Activated gamma-delta T cell (primary cell): ENCODE results near the gene DNAJC12.
A peak's percentile ranks its signal among the peaks of the same experiment; 100 is the strongest.
"Not testable (repeated sequence)": the region's sequence is repeated elsewhere in the genome, so short reads cannot be mapped to it uniquely, and the experiment has no call there.

Experiments
- DNase-seq: peaks from one replicate; lab custom pipeline; 2025; lab: John Stamatoyannopoulos, UW

Gene DNAJC12

GRCh38 chr10:67792653-67793052 lies 45.3 kb downstream of the DNAJC12 start:
- no peak for DNase-seq

DNA sequence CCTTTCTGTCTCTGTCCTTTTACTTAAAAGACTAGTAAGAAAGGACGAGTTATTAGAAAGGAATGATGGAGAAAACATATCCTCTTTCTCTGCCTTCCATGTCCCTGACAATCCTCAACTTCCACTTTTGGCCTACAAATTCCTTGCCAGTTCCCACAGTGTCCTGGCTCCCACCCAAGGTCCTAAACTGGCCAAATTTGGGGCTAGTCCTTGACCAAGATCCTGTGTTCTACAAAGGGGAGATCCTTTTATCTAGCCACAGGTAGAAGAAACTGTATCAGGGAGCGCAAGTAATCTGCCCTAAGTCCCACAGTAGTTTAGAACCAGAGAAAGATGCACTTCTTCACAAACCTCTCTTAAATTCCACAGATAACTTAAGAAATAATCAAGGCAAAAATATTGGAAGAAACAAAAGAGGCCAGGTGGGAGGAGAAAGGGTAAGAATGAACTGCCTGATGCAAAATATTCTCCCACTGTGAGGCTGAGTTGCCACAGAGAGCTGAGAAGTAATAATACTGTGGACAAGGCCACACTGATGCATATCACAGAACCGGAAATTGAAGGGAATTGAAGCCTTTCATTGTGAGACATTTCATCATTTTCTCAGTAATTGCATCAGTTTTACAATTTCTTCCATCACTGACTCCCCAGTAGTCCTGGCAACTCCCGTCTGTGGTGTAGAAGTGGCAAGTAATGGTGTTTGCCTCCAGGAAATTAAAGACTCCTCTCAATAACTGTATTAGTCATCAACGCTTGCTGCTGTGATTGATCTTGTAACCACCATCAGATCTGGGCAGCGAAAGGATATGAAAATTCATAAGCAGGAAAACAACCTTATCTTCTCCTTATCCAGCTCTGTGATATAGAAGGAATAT lies 47.2 kb downstream of the DNAJC12 start:
- no peak for DNase-seq

GRCh38 chr10:67789769-67790168 lies 48.2 kb downstream of the DNAJC12 start:
- no peak for DNase-seq

GRCh38 chr10:67788028-67788886 lies 49.7 kb downstream of the DNAJC12 start:
- no peak for DNase-seq

DNA sequence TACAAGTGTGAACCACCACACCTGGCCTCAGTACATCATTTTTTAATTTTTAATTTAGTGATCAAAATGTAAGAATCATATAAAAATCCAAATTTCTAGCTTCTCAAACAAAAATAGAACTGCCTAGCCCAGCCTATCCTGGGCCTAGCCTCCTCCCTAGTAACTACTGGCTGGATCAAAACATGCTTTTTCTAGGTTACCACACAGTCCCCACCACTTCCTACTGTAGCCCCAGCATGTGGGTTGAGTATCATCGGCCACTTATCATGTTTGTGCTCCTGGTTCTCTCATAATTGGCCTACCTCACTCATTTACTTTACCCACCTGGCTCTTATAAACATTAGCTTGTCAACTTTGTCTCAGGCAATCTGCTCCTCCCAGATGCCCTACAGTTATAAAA lies 52.9 kb downstream of the DNAJC12 start:
- no peak for DNase-seq

- DNase-seq, result no peak
Measured at GRCh38 chr10:67784474-67784873, 53.5 kb downstream of the DNAJC12 start.

DNA sequence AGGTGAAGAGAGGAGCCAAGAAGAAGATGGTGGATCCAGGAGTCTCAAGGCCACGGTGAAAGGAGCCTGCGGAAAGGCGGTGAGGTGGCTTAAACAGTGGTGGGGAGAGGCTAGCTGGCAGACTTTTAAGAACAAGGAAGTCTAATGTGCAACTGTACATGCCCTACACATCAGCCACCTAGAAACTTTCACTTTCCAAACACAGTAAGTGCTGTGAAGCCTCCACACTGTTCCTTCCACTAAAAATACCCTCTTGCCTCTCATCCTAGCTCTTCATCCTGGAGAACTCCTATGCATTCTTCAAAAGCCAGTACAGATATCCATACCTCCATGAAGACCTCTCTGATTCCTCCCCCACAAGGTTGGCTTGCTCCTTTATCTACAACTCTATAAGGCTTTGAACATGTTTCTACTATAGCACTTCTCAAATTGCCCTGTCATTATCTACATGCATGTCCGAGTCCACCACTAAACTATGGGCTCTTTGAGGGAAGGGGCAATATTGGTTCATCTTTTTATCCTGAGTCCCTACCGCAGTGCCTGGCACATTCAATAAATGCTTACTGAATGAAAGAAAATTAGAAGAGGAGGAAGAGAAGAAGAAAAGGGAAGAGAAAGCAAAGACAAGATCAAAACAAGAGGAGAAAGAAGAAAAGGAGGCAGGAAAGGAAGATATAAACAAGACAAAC lies 54.2 kb downstream of the DNAJC12 start:
- no peak for DNase-seq

DNA sequence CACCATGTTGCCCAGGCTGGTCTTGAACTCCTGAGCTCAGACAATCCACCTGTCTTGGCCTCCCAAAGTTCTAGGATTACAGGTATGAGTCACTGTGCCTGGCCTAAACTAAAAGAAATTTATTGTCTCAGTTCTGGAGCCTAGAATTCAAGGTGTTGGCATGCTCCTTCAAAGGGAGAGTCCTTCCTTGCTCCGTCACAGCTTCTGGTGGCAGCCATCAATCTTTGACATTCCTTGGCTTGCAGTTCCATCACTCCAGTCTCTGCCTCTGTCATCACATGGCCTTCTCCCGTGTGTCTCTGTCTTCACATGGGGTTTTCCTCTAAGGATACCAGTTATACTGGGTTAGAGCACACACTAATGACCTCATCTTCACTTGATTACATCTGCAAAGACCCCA lies 55.5 kb downstream of the DNAJC12 start:
- no peak for DNase-seq

- no peak for DNase-seq
Measured at GRCh38 chr10:67780759-67781538, 57.0 kb downstream of the DNAJC12 start.

DNA sequence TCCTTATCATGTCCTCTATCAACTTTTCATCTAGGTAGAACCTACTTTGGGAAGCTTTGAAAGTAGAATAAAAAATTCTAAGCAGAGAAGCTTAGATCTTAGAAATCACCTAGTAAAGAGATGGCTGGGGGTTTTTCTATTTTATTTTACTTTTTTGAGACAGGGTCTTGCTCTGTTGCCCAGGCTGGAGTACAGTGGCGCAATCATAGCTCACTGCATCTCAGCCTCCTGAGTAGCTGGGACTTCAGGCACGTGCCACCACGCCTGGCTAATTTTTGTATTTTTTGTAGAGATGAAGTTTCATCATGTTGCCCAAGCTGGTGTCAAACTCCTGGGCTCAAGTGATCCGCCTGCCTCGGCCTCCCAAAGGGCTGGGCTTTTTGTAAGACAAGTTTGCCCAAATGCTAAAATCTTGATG lies 57.8 kb downstream of the DNAJC12 start:
- not testable (repeated sequence) for DNase-seq

GRCh38 chr10:67779465-67780203 lies 58.4 kb downstream of the DNAJC12 start:
- DNase-seq, result no peak

GRCh38 chr10:67776371-67776770 lies 61.6 kb downstream of the DNAJC12 start:
- DNase-seq, result no peak

DNA sequence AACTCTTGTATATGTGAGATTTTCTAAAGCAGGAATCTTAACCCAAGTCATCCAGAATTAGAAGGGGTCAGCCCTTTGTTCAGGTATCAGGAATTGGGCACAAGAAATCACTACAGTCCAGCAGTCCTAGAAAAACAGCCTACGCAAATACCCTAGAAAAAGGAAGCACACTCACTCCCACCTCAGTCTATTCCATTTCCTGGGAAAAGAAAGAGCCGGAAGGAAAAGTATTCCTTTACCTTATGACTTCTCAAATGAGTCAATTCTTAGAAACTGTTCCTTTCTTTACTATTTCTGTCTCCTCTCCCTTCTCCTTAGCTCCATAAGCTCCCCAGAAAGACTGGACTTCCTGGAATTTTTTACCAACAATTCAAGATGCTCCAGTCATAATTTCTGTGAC lies 62.7 kb downstream of the DNAJC12 start:
- no peak for DNase-seq

DNA sequence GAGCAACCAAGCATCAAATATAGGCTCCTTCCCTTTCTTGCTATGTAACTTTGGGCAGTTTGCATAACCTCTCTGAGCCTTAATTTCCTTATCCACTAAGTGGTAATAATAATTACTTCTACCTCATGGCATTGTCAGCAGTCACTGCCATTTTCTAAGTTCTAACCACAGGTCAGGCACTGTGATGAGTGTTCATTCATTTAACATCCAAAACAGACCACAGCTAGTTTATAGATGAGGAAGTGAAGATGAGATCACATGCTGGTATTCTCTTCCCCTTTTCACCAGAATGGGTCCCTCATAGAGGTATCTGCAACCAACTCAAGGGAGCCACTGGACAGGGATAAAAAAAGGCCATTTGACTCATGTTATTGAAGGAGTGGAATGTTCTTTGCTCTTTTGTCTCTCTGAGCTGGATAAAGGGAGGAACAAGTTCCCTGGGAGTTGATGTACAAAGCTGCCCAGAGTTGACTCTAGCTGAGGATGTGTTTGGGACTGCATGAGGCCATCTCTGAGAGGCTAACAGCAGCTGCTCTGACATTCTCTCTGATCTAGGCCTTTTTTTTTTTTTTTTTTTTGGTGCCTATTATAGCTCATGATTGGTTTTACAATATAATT lies 65.0 kb downstream of the DNAJC12 start:
- DNase-seq, result no peak

GRCh38 chr10:67772151-67772550 lies 65.8 kb downstream of the DNAJC12 start:
- no peak for DNase-seq

DNA sequence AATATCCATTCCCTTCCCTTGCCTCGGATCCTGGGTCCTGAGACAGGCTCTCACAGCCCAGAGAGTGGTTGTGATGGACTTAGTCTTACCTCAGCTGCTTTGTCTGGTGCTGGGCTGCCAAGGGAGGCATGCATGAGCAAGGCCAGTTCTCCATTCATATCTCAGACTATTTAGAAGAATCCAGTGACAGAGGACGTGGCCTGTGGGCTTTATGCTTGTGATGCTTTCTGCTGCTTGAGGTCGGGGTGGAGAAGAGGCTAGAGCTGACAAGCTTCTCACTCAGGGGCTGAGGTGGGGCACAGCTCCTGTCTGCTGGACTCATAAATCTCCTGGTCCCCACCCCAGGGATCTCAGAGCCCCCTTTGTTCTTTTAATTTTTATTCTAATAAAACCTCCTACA lies 66.8 kb downstream of the DNAJC12 start:
- no peak for DNase-seq

- no peak for DNase-seq
Measured at GRCh38 chr10:67770537-67770936, 67.5 kb downstream of the DNAJC12 start.

DNA sequence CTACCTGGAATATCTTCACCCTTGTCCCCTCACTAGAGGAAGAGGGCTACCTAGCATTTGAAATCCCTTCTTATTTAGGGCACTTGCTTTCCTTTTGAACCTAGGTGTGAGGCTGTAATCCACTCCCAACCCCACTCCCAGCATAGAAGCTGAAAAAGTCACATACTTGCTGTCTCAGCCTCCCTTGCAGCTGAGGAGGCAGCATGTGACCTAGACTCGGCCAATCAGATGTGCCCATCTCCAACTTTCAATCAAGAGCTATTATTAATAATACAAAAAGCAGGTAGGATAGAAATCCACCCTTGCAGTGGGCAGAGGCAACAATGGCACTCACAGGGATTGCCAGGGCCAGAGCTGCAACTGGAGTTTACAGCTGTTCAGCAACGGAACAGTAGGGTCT lies 70.7 kb downstream of the DNAJC12 start:
- no peak for DNase-seq

DNA sequence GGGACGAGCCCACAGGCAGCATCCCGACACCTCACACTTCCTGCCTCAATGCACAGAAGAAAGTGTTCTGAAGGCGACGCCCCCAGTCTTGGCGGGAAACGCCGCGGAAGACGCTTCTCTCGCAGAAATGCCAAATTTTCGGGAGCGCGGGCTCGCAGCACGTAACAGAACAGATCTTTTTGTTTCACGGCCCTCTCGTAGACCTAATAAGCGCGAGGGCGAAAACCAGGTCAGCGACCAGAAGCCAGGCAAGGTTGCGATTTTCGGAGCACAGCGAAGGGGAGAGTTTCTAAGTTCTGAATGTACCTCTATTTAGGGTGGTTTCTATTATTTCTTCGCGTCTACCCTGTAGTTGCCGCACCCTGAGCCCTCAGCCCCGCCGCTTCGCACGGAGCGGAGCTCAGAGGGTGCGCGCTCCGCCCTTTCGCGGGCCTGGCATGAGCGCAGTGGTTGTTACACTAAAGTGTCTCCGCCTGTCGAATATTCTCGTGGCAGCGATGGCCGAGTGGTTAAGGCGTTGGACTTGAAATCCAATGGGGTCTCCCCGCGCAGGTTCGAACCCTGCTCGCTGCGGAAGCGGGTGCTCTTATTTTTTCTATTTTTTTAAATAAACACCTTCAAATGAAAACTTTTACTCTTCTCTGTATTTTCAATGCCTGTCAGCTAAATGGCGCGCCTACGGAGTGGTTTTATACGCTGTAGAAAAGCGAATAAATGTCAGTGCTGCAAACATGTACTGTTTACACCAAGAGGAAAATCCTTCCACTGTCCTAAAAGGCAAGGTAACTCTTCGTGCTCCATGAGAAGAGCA lies 73.8 kb downstream of the DNAJC12 start:
- peak; percentile 63 for DNase-seq
